ENCODE measurements around the gene TFRC.
"Not testable (repeated sequence)": the region's sequence is repeated elsewhere in the genome, so short reads cannot be mapped to it uniquely, and the experiment has no call there.

The TFRC gene

GRCh38 chr3:196002721-196003120 is 79.2 kb downstream of the TFRC start:
- DNase-seq, result not testable (repeated sequence)

- not testable (repeated sequence) for DNase-seq
Observed at GRCh38 chr3:196001240-196001639, 80.7 kb downstream of the TFRC start.

GRCh38 chr3:196000360-196000950 is 81.4 kb downstream of the TFRC start:
- DNase-seq, result not testable (repeated sequence)

GRCh38 chr3:195999896-196000295 is 82.0 kb downstream of the TFRC start:
- no peak for DNase-seq

Measured in fibroblast of skin of right biceps (primary cell).